BLaER1 (cell line): ENCODE data around the gene MAML3.

Experiments
- H3K27ac ChIP-seq: shearing (Covaris generic); formaldehyde crosslinking; 2 replicates; pipeline ENCODE4 v1.8.1; 2022
- H3K27me3 ChIP-seq: shearing (Covaris generic); formaldehyde crosslinking; 2 replicates; pipeline ENCODE4 v1.8.1; 2022
- H3K36me3 ChIP-seq: shearing (Covaris generic); formaldehyde crosslinking; 2 replicates; pipeline ENCODE4 v1.8.1; 2022
- H3K4me1 ChIP-seq: shearing (Covaris generic); formaldehyde crosslinking; 2 replicates; pipeline ENCODE4 v1.8.1; 2022
- H3K4me2 ChIP-seq: shearing (Covaris generic); formaldehyde crosslinking; 2 replicates; pipeline ENCODE4 v1.8.1; 2022
- H3K4me3 ChIP-seq: shearing (Covaris generic); formaldehyde crosslinking; 2 replicates; pipeline ENCODE4 v1.8.1; 2022
- H3K9ac ChIP-seq: shearing (Covaris generic); formaldehyde crosslinking; 2 replicates; pipeline ENCODE4 v1.8.1; 2022
- H3K9me3 ChIP-seq: shearing (Covaris generic); formaldehyde crosslinking; 2 replicates; pipeline ENCODE4 v1.8.1; 2022
- H4K20me1 ChIP-seq: shearing (Covaris generic); formaldehyde crosslinking; 2 replicates; pipeline ENCODE4 v1.8.1; 2022
- Cebpa-rat ChIP-seq: shearing (Covaris generic); IDR thresholded peaks from 2 replicates; pipeline ENCODE4 v1.8.1; 2022

Gene MAML3

GRCh38 chr4:139908636-139909437 lies 245.1 kb downstream of the MAML3 start:
- no peak overlapping the region for H3K9ac ChIP-seq
- no peak for TF ChIP-seq Cebpa-rat
- peaks cover 11% of the 10 kb centered on the region for H3K9me3 ChIP-seq
- no peak overlapping the region for H3K4me2 ChIP-seq
- no peak overlapping the region for H3K27ac ChIP-seq
- H3K4me1 ChIP-seq: no peaks in the 10 kb centered on the region
- H3K36me3 ChIP-seq: peaks cover 16% of the 10 kb centered on the region; the same call in 1 of the 2 replicates
- peaks cover 12% of the 10 kb centered on the region for H4K20me1 ChIP-seq
- no peak overlapping the region for H3K4me3 ChIP-seq
- H3K27me3 ChIP-seq: no peaks in the 10 kb centered on the region

- H3K27ac ChIP-seq: no peak overlapping the region
- peaks cover 16% of the 10 kb centered on the region; the same call in 1 of the 2 replicates for H3K36me3 ChIP-seq
- no peak overlapping the region for H3K4me3 ChIP-seq
- H3K9ac ChIP-seq: no peak overlapping the region
- peaks cover 11% of the 10 kb centered on the region for H3K9me3 ChIP-seq
- H3K4me1 ChIP-seq: no peaks in the 10 kb centered on the region
- TF ChIP-seq Cebpa-rat: no peak
- H4K20me1 ChIP-seq: 0 out of 2 replicates have a peak, but pooled peaks cover 7% of the 10 kb centered on the region
- H3K27me3 ChIP-seq: no peaks in the 10 kb centered on the region
- no peak overlapping the region for H3K4me2 ChIP-seq
Measured at GRCh38 chr4:139907001-139907809, 246.8 kb downstream of the MAML3 start.

GRCh38 chr4:139905489-139905888 lies 248.5 kb downstream of the MAML3 start:
- no peak for TF ChIP-seq Cebpa-rat

GRCh38 chr4:139904406-139904805 lies 249.6 kb downstream of the MAML3 start:
- peaks cover 16% of the 10 kb centered on the region; the same call in 1 of the 2 replicates for H3K36me3 ChIP-seq
- H4K20me1 ChIP-seq: peaks cover 18% of the 10 kb centered on the region
- no peak overlapping the region for H3K4me2 ChIP-seq
- H3K9me3 ChIP-seq: peaks cover 11% of the 10 kb centered on the region
- no peak overlapping the region for H3K9ac ChIP-seq
- no peaks in the 10 kb centered on the region for H3K27me3 ChIP-seq
- H3K4me1 ChIP-seq: no peaks in the 10 kb centered on the region
- no peak overlapping the region for H3K27ac ChIP-seq
- H3K4me3 ChIP-seq: no peak overlapping the region
- no peak for TF ChIP-seq Cebpa-rat

More at GRCh38 chr4:139905489-139905888, 248.5 kb downstream of the MAML3 start:
- H3K36me3 ChIP-seq: peaks cover 16% of the 10 kb centered on the region; the same call in 1 of the 2 replicates
- H3K27ac ChIP-seq: no peak overlapping the region
- peaks cover 18% of the 10 kb centered on the region for H4K20me1 ChIP-seq
- no peaks in the 10 kb centered on the region for H3K4me1 ChIP-seq
- H3K4me3 ChIP-seq: no peak overlapping the region
- no peak overlapping the region for H3K4me2 ChIP-seq
- peaks cover 11% of the 10 kb centered on the region for H3K9me3 ChIP-seq
- H3K9ac ChIP-seq: no peak overlapping the region
- no peaks in the 10 kb centered on the region for H3K27me3 ChIP-seq

- TF ChIP-seq Cebpa-rat: no peak
- Histone ChIP-seq H4K20me1 (peaks cover 18% of the 10 kb centered on the region), H3K4me3 (no peak overlapping the region), H3K9ac (no peak overlapping the region), H3K4me1 (0 out of 2 replicates have a peak, but pooled peaks cover 2% of the 10 kb centered on the region), H3K27me3 (no peaks in the 10 kb centered on the region), H3K9me3 (peaks cover 11% of the 10 kb centered on the region), H3K27ac (no peak overlapping the region), H3K36me3 (peaks cover 11% of the 10 kb centered on the region; the same call in 1 of the 2 replicates), H3K4me2 (no peak overlapping the region)
Measured at GRCh38 chr4:139903845-139904244, 250.1 kb downstream of the MAML3 start.

- Histone ChIP-seq H3K9me3 (peaks cover 11% of the 10 kb centered on the region), H4K20me1 (peaks cover 18% of the 10 kb centered on the region), H3K27ac (no peak overlapping the region), H3K4me3 (no peak overlapping the region), H3K4me2 (no peak overlapping the region), H3K36me3 (peaks cover 11% of the 10 kb centered on the region; the same call in 1 of the 2 replicates), H3K27me3 (no peaks in the 10 kb centered on the region), H3K9ac (no peak overlapping the region), H3K4me1 (peaks cover 11% of the 10 kb centered on the region; the same call in 1 of the 2 replicates)
- TF ChIP-seq Cebpa-rat: no peak
Measured at GRCh38 chr4:139902321-139903320, 251.4 kb downstream of the MAML3 start.

GRCh38 chr4:139901531-139902320 lies 252.3 kb downstream of the MAML3 start:
- no peak for TF ChIP-seq Cebpa-rat
- Histone ChIP-seq H3K36me3 (peaks cover 11% of the 10 kb centered on the region; the same call in 1 of the 2 replicates), H4K20me1 (peaks cover 18% of the 10 kb centered on the region), H3K4me1 (peaks cover 11% of the 10 kb centered on the region; the same call in 1 of the 2 replicates), H3K27me3 (no peaks in the 10 kb centered on the region), H3K4me3 (no peak overlapping the region), H3K9me3 (peaks cover 11% of the 10 kb centered on the region), H3K27ac (no peak overlapping the region), H3K9ac (no peak overlapping the region), H3K4me2 (no peak overlapping the region)

- TF ChIP-seq Cebpa-rat: no peak
- Histone ChIP-seq H3K27me3 (no peaks in the 10 kb centered on the region), H3K36me3 (peaks cover 6% of the 10 kb centered on the region; the same call in 1 of the 2 replicates), H3K27ac (no peak overlapping the region), H3K9me3 (peaks cover 8% of the 10 kb centered on the region), H4K20me1 (peaks cover 18% of the 10 kb centered on the region), H3K4me1 (peaks cover 11% of the 10 kb centered on the region; the same call in 1 of the 2 replicates), H3K9ac (no peak overlapping the region), H3K4me2 (no peak overlapping the region), H3K4me3 (no peak overlapping the region)
Measured at GRCh38 chr4:139900964-139901376, 253.0 kb downstream of the MAML3 start.
